AG10803 (cell line): ENCODE results near the gene FGF2.
"Not testable (repeated sequence)": the region's sequence is repeated elsewhere in the genome, so short reads cannot be mapped to it uniquely, and the experiment has no call there.

Experiments used
- DNase-seq: peaks from one replicate; pipeline ENCODE4 v3.0.0; 2010; ENCODE audit warnings: low read depth
- H3K4me3 ChIP-seq: 2 replicates; pipeline ENCODE4 v1.5.1; 2011; ENCODE audit warnings: mild to moderate bottlenecking, low read length, control low read depth
- TF ChIP-seq, protein P1 (sequence below): conservative IDR thresholded peaks from 2 replicates; pipeline ENCODE4 v1.5.1; 2011; ENCODE audit warnings: mild to moderate bottlenecking, low read length, control low read depth, inconsistent platforms

Gene FGF2

GRCh38 chr4:122833999-122834398 is 7.4 kb downstream of the FGF2 start:
- TF ChIP-seq, protein P1, sequence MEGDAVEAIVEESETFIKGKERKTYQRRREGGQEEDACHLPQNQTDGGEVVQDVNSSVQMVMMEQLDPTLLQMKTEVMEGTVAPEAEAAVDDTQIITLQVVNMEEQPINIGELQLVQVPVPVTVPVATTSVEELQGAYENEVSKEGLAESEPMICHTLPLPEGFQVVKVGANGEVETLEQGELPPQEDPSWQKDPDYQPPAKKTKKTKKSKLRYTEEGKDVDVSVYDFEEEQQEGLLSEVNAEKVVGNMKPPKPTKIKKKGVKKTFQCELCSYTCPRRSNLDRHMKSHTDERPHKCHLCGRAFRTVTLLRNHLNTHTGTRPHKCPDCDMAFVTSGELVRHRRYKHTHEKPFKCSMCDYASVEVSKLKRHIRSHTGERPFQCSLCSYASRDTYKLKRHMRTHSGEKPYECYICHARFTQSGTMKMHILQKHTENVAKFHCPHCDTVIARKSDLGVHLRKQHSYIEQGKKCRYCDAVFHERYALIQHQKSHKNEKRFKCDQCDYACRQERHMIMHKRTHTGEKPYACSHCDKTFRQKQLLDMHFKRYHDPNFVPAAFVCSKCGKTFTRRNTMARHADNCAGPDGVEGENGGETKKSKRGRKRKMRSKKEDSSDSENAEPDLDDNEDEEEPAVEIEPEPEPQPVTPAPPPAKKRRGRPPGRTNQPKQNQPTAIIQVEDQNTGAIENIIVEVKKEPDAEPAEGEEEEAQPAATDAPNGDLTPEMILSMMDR, result no peak
- DNase-seq, result no peak

DNA sequence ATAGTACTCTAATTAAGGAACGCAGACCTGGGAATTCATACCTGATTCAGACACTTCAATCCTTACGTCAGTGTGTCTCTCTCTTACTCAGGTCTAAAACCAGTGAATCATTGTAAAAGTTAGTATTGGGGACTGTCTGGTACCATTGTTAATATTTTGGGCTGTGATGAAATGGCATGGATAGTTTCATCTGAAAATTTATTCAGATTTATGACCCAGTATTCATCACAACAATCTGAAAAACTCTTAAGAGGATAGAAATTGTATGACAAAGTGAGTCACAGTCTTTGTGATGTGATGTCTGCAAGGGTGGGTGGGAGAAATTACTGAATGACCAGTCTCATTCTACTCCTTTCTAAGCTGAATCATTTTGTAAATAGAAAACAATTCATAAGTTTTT is 10.3 kb downstream of the FGF2 start:
- H3K4me3 ChIP-seq, result no peak overlapping the region
- TF ChIP-seq, protein P1, result no peak
- DNase-seq, result no peak

More at GRCh38 chr4:122833999-122834398, 7.4 kb downstream of the FGF2 start:
- no peak overlapping the region; the same call in 1 of the 2 replicates for H3K4me3 ChIP-seq

GRCh38 chr4:122838034-122838433 is 11.4 kb downstream of the FGF2 start:
- no peak for DNase-seq
- no peak overlapping the region for H3K4me3 ChIP-seq
- TF ChIP-seq, protein P1, result no peak

DNA sequence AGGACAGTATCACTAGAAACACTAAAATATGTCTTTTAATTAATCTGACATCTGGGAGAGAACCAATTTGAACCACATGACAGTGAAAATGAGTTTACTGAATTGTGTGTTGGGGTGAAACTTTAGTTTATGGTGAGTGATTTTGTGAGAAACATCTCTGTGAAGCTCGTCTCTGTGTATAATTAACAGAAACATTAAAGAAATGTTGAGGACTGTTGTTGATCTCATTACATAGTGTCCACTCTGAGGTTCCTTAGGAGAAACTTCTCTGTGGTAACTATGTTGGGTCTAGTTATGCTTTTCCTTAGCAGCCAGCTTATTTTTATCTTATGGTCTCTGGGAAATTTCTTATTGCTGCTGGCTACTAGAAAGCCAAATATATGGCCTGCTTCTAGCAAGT is 15.8 kb downstream of the FGF2 start:
- DNase-seq, result no peak
- no peak overlapping the region for H3K4me3 ChIP-seq

DNA sequence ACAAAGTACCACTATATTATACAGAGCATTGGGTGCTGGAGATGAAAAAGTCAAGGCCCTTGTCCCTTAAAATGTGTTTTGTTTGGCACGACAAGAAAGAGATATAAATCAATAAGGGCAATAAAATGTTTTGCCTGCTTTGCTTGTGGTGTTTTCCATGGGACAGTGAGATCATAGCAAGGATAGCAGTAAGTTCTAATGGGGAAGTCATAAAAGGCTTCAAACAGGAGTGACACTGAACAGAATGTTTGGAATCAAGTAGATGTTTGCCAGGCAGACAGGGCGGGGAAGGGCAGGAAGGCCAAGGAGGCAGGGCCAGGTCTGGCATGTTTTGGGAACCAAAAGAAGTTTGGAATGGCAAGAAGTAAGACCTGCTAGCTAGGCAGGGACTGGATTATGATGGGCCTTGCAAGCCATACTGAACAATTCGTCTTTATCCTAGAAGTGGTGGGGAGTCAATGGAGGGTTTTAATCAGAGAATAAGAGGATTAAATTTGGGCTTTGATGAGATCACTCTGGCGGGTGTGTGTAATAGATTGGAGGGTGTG is 16.4 kb downstream of the FGF2 start:
- no peak overlapping the region for H3K4me3 ChIP-seq
- DNase-seq, result peak; percentile 65
- TF ChIP-seq, protein P1, result no peak

More for the DNA sequence above, 15.8 kb downstream of the FGF2 start:
- TF ChIP-seq, protein P1, result no peak

DNA sequence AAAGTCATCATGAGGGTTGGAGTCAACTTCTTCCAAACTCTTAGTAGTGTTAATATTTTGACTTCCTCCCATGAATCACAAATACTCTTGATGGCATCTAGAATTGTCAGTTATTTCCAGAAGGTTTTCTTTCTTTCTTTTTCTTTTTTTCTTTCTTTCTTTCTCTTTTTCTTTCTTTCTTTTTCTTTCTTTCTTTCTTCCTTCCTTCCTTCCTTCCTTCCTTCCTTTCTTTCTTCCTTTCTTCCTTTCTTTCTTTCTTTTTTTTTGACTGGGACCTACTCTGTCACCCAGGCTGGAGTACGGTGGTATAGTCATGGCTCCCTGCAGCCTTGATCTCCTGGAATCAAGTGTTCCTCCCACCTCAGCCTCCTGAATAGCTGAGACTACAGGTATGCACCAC is 17.8 kb downstream of the FGF2 start:
- H3K4me3 ChIP-seq, DNase-seq: not testable (repeated sequence)

DNA sequence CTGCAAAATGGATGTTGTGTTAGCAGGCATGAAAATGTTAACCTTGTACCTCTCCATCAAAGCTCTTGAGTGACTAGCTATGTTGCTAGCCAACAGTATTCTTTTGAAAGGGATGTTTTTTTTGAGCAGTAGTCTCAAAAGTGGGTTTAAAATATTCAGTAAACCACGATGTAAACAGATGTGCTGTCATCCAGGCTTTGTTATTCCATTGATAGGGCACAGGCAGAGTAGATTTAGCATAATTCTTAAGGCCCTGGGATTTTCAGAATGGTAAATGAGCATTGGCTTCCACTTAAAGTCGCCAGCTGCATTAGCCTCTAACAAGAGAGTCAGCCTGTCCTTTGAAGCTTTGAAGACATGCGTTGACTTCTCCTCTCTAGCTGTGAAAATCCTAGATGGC is 18.4 kb downstream of the FGF2 start:
- H3K4me3 ChIP-seq, result no peak overlapping the region
- TF ChIP-seq, protein P1, result no peak
- DNase-seq, result no peak

- H3K4me3 ChIP-seq, result no peak overlapping the region
- TF ChIP-seq, protein P1, result no peak
- DNase-seq, result no peak
Observed at GRCh38 chr4:122845760-122846159, 19.1 kb downstream of the FGF2 start.
